Measurements from ENCODE around the gene MACROD2. TPM values are rescaled to one million over a fixed set of nuclear protein-coding genes. Genes with fewer than 3 reads are reported as not detected.

The MACROD2 gene
- total RNA-seq, 4 donors from 2014 or later, result 12.6 to 60.3 (median 18.9) TPM

DNA sequence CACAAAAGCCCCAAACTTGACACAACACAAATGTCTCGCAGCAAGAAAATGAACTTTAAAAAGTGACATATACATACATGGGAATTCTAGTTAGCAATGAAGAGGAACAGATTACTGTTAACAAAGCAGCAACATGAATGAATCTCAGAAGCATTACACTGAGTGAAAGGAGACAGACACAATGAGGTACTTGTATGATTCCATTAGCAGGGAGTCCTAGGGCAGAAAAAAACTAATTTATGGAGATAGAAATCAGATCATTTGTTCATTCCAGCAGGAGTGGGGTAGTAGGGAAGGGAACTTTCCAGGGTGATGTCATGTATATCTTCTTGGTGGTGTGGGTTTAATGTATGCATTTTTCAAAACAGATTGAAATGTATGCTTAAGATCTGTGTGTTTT lies 2053.6 kb downstream of the MACROD2 start:
- TF ChIP-seq POLR2A (IDR thresholded peaks at IDR 0.05) (no peak), POLR2AphosphoS5 (IDR thresholded peaks at IDR 0.05) (no peak), EP300 (IDR thresholded peaks at IDR 0.05) (no peak)
- TF ChIP-seq, protein P1, sequence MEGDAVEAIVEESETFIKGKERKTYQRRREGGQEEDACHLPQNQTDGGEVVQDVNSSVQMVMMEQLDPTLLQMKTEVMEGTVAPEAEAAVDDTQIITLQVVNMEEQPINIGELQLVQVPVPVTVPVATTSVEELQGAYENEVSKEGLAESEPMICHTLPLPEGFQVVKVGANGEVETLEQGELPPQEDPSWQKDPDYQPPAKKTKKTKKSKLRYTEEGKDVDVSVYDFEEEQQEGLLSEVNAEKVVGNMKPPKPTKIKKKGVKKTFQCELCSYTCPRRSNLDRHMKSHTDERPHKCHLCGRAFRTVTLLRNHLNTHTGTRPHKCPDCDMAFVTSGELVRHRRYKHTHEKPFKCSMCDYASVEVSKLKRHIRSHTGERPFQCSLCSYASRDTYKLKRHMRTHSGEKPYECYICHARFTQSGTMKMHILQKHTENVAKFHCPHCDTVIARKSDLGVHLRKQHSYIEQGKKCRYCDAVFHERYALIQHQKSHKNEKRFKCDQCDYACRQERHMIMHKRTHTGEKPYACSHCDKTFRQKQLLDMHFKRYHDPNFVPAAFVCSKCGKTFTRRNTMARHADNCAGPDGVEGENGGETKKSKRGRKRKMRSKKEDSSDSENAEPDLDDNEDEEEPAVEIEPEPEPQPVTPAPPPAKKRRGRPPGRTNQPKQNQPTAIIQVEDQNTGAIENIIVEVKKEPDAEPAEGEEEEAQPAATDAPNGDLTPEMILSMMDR (IDR thresholded peaks at IDR 0.05), result no peak
- no peaks in the 10 kb centered on the region for H3K4me1 ChIP-seq
- no peak for DNase-seq (ENCODE audit: low spot score in 2 of 2)
- H3K27me3 ChIP-seq, result no peaks in the 10 kb centered on the region
- no peak overlapping the region for H3K4me3 ChIP-seq
- no peak overlapping the region for H3K27ac ChIP-seq
- 89% methylated on average over 1 of the region's 1 CpG for WGBS
- no peaks in the 10 kb centered on the region for H3K36me3 ChIP-seq
- no peaks in the 10 kb centered on the region for H3K9me3 ChIP-seq

DNA sequence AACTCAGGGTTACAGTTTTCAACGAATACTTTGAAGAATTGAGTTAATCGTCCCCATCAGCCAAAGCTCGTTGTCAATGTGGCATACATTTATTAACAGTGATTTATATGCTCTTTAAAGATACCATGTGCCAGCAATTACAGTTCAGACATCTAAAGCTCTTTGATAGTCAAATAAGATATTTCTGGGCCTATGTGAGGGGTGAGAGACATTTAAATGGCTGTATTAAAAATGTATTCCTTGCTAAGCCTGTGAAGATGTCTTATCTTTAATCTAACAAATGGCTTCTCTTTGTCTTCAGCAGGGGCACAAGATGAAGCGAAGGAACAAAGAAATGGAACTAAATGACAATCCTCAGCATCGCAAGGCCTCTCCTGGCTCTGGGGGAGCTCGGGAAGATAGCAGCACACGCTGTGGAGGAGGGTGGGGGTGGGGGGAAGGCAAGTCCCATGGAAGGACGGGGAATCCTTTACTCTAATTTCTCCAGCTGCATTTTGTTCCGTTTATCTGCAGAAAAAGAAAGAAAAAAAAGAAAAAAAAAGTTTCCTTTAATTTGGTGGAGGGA lies 2054.3 kb downstream of the MACROD2 start:
- 63% methylated on average over 9 of the region's 9 CpGs for WGBS
- no peak overlapping the region for H3K4me3 ChIP-seq
- no peaks in the 10 kb centered on the region for H3K9me3 ChIP-seq
- no peaks in the 10 kb centered on the region for H3K27me3 ChIP-seq
- H3K4me1 ChIP-seq, result no peaks in the 10 kb centered on the region
- TF ChIP-seq POLR2AphosphoS5 (IDR thresholded peaks at IDR 0.05), result no peak
- TF ChIP-seq POLR2A (IDR thresholded peaks at IDR 0.05), result no peak
- TF ChIP-seq, protein P1 (IDR thresholded peaks at IDR 0.05), result no peak
- TF ChIP-seq EP300 (IDR thresholded peaks at IDR 0.05), result no peak
- no peak overlapping the region for H3K27ac ChIP-seq
- DNase-seq (ENCODE audit: low spot score in 2 of 2), result no peak
- H3K36me3 ChIP-seq, result no peaks in the 10 kb centered on the region

DNA sequence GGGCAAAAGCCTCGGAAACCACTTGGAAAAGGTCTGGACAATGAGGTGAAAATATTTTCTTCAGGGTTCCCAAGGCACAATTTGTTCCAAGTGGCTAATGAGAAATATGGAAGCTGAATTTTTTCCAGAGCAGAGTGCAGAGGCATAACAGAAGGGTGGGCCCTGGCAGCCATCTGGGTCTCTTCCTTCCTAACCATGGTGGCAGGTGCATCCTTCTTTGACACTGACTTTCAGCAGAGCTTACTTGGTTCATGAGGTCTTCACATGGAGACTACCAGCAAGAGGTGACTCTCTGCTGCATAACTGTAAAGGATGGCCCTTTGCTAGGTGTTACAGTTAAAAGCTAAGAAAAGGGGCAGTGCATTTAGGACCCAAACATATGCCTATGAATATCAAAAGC lies 2055.1 kb downstream of the MACROD2 start:
- no peaks in the 10 kb centered on the region for H3K4me1 ChIP-seq
- no peak for DNase-seq (ENCODE audit: low spot score in 2 of 2)
- no peak overlapping the region for H3K27ac ChIP-seq
- H3K36me3 ChIP-seq, result no peaks in the 10 kb centered on the region
- TF ChIP-seq POLR2AphosphoS5 (IDR thresholded peaks at IDR 0.05), result no peak
- TF ChIP-seq, protein P1 (IDR thresholded peaks at IDR 0.05), result no peak
- TF ChIP-seq EP300 (IDR thresholded peaks at IDR 0.05), result no peak
- no peak for TF ChIP-seq POLR2A (IDR thresholded peaks at IDR 0.05)
- no peaks in the 10 kb centered on the region for H3K27me3 ChIP-seq
- H3K4me3 ChIP-seq, result no peak overlapping the region
- no peaks in the 10 kb centered on the region for H3K9me3 ChIP-seq
- 85% methylated on average over 1 of the region's 1 CpG for WGBS

DNA sequence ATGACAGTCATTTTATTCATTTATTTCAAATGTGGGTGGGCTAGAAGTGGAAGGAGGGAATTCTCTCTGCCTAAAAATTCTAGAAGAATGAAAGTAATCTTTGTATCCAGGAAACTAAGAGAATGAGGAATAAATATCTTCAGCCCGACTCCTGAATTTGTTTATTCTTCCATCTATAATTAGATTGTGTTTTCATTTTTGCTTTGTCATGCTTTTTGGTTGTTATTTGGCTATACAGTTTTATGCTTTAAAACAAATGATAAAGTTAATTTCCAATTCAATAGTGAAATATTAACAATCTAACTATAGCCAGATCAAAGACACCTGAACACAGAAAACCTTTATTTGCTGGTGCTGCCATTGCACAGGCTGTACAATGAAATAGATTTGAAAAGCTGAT lies 2056.7 kb downstream of the MACROD2 start:
- no peak for DNase-seq (ENCODE audit: low spot score in 2 of 2)
- Histone ChIP-seq H3K4me1 (no peaks in the 10 kb centered on the region), H3K9me3 (no peaks in the 10 kb centered on the region), H3K4me3 (no peak overlapping the region), H3K27ac (no peak overlapping the region), H3K27me3 (no peaks in the 10 kb centered on the region), H3K36me3 (no peaks in the 10 kb centered on the region)
- 57% methylated on average over 1 of the region's 1 CpG for WGBS
- no peak for TF ChIP-seq EP300 (IDR thresholded peaks at IDR 0.05)

DNA sequence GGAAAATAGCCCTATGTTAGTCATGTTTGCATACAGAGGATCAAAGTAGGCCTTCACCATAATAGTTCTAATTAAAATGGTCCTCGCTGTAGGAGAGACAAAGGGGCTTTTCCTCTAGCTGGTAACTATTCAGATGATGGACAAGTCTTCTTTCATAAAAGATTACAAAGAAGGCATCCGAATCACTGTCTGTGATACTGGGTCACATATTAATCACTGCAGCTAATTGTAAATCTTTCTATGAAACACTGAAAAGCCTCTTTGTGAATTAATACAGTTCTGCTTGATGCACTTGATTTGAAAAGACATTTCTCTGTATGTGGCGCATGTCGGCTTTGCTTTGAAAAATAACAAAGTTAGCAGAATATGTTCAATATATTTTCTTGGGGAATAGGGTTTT lies 2057.1 kb downstream of the MACROD2 start:
- Histone ChIP-seq H3K9me3 (no peaks in the 10 kb centered on the region), H3K27me3 (no peaks in the 10 kb centered on the region), H3K4me3 (no peak overlapping the region), H3K36me3 (no peaks in the 10 kb centered on the region), H3K4me1 (no peaks in the 10 kb centered on the region), H3K27ac (no peak overlapping the region)
- no peak for DNase-seq (ENCODE audit: low spot score in 2 of 2)
- TF ChIP-seq EP300 (IDR thresholded peaks at IDR 0.05), result no peak
- TF ChIP-seq, protein P1 (IDR thresholded peaks at IDR 0.05), result no peak
- no peak for TF ChIP-seq POLR2AphosphoS5 (IDR thresholded peaks at IDR 0.05)
- TF ChIP-seq POLR2A (IDR thresholded peaks at IDR 0.05), result no peak
- 76% methylated on average over 4 of the region's 4 CpGs for WGBS

DNA sequence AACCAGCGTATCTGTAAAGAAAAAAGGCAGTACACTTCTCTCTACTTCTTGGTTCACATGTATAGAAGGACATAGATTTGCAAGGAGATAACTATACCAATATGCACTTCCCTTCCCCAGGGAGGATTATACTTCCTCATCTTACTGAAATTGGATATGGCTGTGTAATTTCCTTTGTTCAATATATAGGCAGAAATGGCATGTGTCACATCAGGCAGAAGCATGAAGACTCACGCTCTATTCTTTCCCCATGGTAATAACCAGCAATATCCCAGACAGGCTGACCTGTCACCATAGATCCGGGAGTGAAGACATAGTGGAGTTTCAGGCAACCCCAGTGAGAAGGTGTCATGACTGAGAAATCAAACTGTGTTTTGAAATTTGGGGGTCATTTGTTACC lies 2059.7 kb downstream of the MACROD2 start:
- H3K9me3 ChIP-seq, result no peaks in the 10 kb centered on the region
- H3K4me3 ChIP-seq, result no peak overlapping the region
- no peaks in the 10 kb centered on the region for H3K27me3 ChIP-seq
- no peak for TF ChIP-seq POLR2A (IDR thresholded peaks at IDR 0.05)
- no peak for TF ChIP-seq EP300 (IDR thresholded peaks at IDR 0.05)
- TF ChIP-seq, protein P1 (IDR thresholded peaks at IDR 0.05), result no peak
- TF ChIP-seq POLR2AphosphoS5 (IDR thresholded peaks at IDR 0.05), result no peak
- DNase-seq (ENCODE audit: low spot score in 2 of 2), result no peak
- WGBS, result 80% methylated on average over 3 of the region's 3 CpGs
- no peaks in the 10 kb centered on the region for H3K4me1 ChIP-seq
- H3K27ac ChIP-seq, result no peak overlapping the region
- H3K36me3 ChIP-seq, result no peaks in the 10 kb centered on the region

All from suprapubic skin (tissue), 4 donors.